ENCODE measurements around the gene LDLRAP1.

DNA sequence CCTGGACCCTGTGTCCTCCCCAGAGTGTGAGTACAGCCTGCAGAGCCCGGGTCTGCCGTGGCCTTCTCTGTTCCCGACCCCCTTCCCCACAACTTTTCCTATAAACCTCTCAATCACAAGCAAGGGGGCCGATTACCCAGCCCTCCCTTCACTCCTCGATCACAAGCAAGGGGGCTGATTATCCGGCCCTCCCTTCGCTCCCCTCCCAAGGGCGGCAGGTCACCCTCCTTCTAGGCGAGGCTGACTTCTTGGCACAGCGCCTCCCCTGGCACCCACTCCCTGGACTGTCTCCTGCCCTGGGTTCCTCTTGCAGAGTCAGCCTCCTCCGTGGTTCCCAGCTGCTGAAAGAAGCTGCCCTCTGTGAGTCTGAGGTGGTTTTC is 12.3 kb upstream of the LDLRAP1 start:
- TF ChIP-seq, protein P1, sequence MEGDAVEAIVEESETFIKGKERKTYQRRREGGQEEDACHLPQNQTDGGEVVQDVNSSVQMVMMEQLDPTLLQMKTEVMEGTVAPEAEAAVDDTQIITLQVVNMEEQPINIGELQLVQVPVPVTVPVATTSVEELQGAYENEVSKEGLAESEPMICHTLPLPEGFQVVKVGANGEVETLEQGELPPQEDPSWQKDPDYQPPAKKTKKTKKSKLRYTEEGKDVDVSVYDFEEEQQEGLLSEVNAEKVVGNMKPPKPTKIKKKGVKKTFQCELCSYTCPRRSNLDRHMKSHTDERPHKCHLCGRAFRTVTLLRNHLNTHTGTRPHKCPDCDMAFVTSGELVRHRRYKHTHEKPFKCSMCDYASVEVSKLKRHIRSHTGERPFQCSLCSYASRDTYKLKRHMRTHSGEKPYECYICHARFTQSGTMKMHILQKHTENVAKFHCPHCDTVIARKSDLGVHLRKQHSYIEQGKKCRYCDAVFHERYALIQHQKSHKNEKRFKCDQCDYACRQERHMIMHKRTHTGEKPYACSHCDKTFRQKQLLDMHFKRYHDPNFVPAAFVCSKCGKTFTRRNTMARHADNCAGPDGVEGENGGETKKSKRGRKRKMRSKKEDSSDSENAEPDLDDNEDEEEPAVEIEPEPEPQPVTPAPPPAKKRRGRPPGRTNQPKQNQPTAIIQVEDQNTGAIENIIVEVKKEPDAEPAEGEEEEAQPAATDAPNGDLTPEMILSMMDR (IDR thresholded peaks at IDR 0.05), result no peak
- TF ChIP-seq EP300 (IDR thresholded peaks at IDR 0.05) (no peak), POLR2A (IDR thresholded peaks at IDR 0.05) (no peak)
